ENCODE measurements around the gene TMEM263. TPM values are rescaled to one million over a fixed set of nuclear protein-coding genes. Genes with fewer than 3 reads are reported as not detected.
"Not testable (repeated sequence)": the region's sequence is repeated elsewhere in the genome, so short reads cannot be mapped to it uniquely, and the experiment has no call there.

Gene TMEM263
- total RNA-seq, 1 donor from 2014 or later = 26.1 TPM

GRCh38 chr12:106994579-106995220 is 39.0 kb downstream of the TMEM263 start:
- Mint-ChIP-seq H3K9me3 (ENCODE audit: unreplicated experiment) (no peaks in the 10 kb centered on the region), H3K27ac (ENCODE audit: unreplicated experiment) (no peak overlapping the region), H3K27me3 (ENCODE audit: unreplicated experiment) (no peaks in the 10 kb centered on the region), H3K4me1 (ENCODE audit: unreplicated experiment) (no peaks in the 10 kb centered on the region), H3K4me3 (ENCODE audit: unreplicated experiment) (no peak overlapping the region), H3K36me3 (ENCODE audit: low read depth, unreplicated experiment) (peaks cover 13% of the 10 kb centered on the region)
- DNase-seq (ENCODE audit: low spot score) = no peak
- no peak for TF ChIP-seq CTCF (IDR thresholded peaks at IDR 0.05; ENCODE audit: unreplicated experiment)

- Mint-ChIP-seq H3K4me3 (ENCODE audit: unreplicated experiment) (peak overlapping the region; percentile 27), H3K36me3 (ENCODE audit: low read depth, unreplicated experiment) (peaks cover 16% of the 10 kb centered on the region)
- not testable (repeated sequence) for H3K27ac Mint-ChIP-seq (ENCODE audit: unreplicated experiment); H3K4me1 Mint-ChIP-seq (ENCODE audit: unreplicated experiment); DNase-seq (ENCODE audit: low spot score); H3K27me3 Mint-ChIP-seq (ENCODE audit: unreplicated experiment); H3K9me3 Mint-ChIP-seq (ENCODE audit: unreplicated experiment)
Measured at GRCh38 chr12:106996102-106996501, 40.4 kb downstream of the TMEM263 start.

DNA sequence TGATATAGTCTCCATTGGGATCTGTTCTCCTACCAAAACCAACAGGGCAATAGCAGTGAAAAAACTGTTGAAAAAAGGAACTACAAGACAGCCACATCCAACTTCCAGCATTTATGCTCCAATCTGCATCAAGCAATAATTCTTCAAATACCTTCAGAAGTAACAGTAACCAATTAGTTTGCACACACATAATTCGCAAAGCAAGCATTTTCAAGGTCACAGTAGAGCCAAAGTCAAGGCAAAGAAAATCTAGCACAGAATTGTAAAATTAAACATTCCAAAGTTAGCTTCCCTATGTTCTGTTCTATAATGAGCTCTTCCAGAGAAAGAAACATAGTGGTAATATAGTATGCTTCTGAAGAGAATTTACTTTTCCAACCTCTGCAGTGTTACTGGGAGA is 42.2 kb downstream of the TMEM263 start:
- TF ChIP-seq CTCF (IDR thresholded peaks at IDR 0.05; ENCODE audit: unreplicated experiment) = no peak
- peaks cover 21% of the 10 kb centered on the region for H3K36me3 Mint-ChIP-seq (ENCODE audit: low read depth, unreplicated experiment)
- no peak overlapping the region for H3K4me3 Mint-ChIP-seq (ENCODE audit: unreplicated experiment)
- no peaks in the 10 kb centered on the region for H3K4me1 Mint-ChIP-seq (ENCODE audit: unreplicated experiment)
- no peaks in the 10 kb centered on the region for H3K9me3 Mint-ChIP-seq (ENCODE audit: unreplicated experiment)
- H3K27me3 Mint-ChIP-seq (ENCODE audit: unreplicated experiment) = no peaks in the 10 kb centered on the region
- H3K27ac Mint-ChIP-seq (ENCODE audit: unreplicated experiment) = no peak overlapping the region
- DNase-seq (ENCODE audit: low spot score) = no peak

DNA sequence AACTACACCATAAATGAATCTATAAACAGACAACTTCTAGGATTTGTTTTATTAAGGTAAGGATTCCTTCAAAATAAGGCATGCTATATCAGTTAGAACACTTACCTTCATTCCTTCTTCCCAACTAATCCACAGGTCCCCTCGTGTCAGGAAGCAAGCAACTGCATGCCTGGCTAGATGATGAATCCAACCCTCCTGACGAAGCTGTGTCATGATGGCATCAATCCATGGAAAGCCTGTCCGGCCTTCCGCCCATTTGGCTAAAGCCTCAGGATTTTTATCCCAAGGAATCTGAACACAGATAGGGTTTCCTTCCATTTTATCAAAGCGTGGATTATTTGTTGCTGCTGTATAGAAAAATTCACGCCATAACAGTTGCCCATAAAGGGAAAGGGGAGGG is 43.7 kb downstream of the TMEM263 start:
- Mint-ChIP-seq H3K36me3 (ENCODE audit: low read depth, unreplicated experiment) (peaks cover 21% of the 10 kb centered on the region), H3K9me3 (ENCODE audit: unreplicated experiment) (no peaks in the 10 kb centered on the region), H3K27ac (ENCODE audit: unreplicated experiment) (no peak overlapping the region), H3K4me3 (ENCODE audit: unreplicated experiment) (no peak overlapping the region), H3K4me1 (ENCODE audit: unreplicated experiment) (no peaks in the 10 kb centered on the region), H3K27me3 (ENCODE audit: unreplicated experiment) (no peaks in the 10 kb centered on the region)
- DNase-seq (ENCODE audit: low spot score) = no peak
- no peak for TF ChIP-seq CTCF (IDR thresholded peaks at IDR 0.05; ENCODE audit: unreplicated experiment)

GRCh38 chr12:107002665-107003064 is 47.0 kb downstream of the TMEM263 start:
- not testable (repeated sequence) for H3K4me1 Mint-ChIP-seq (ENCODE audit: unreplicated experiment)

DNA sequence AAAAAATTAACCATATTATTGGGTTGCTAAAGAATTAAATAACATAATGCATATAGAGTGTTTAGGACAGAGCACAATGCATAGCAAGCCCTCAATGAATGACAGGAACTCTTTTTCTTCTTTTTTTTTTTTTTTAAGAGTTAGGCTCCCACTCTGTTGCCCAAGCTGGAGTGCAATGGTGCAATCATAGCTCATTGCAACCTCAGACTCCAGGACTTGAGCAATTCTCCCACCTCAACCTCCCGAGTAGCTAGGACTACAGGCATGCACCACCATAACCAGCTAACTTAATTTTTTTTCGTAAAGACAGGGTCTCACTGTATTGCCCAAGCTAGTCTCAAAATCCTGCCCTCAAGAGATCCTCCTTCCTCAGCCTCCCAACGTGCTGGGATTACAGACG is 51.7 kb downstream of the TMEM263 start:
- TF ChIP-seq CTCF (IDR thresholded peaks at IDR 0.05; ENCODE audit: unreplicated experiment) = no peak
- Mint-ChIP-seq H3K4me3 (ENCODE audit: unreplicated experiment) (no peak overlapping the region), H3K9me3 (ENCODE audit: unreplicated experiment) (no peaks in the 10 kb centered on the region), H3K27ac (ENCODE audit: unreplicated experiment) (no peak overlapping the region), H3K27me3 (ENCODE audit: unreplicated experiment) (no peaks in the 10 kb centered on the region), H3K4me1 (ENCODE audit: unreplicated experiment) (no peaks in the 10 kb centered on the region), H3K36me3 (ENCODE audit: low read depth, unreplicated experiment) (peaks cover 14% of the 10 kb centered on the region)
- no peak for DNase-seq (ENCODE audit: low spot score)

More at GRCh38 chr12:107002665-107003064, 47.0 kb downstream of the TMEM263 start:
- not testable (repeated sequence) for H3K9me3 Mint-ChIP-seq (ENCODE audit: unreplicated experiment); DNase-seq (ENCODE audit: low spot score); H3K4me3 Mint-ChIP-seq (ENCODE audit: unreplicated experiment); H3K27me3 Mint-ChIP-seq (ENCODE audit: unreplicated experiment); H3K27ac Mint-ChIP-seq (ENCODE audit: unreplicated experiment)
- peaks cover 12% of the 10 kb centered on the region for H3K36me3 Mint-ChIP-seq (ENCODE audit: low read depth, unreplicated experiment)

Measured in endothelial cell (in vitro differentiated cells).